Activated naive CD4-positive, alpha-beta T cell treated with anti-CD3 and anti-CD28 coated beads, Interleukin-2, amount 50 U/mL, for 24 hours (primary cell): ENCODE measurements around the gene THPO.
A peak's percentile ranks its signal among the peaks of the same experiment; 100 is the strongest.

ENCODE experiments used
- H3K27ac Mint-ChIP-seq: one replicate; pipeline ENCODE4 v1.8.0; 2021; ENCODE audit warnings: mild to moderate bottlenecking, mixed read lengths
- H3K27me3 Mint-ChIP-seq: one replicate; pipeline ENCODE4 v1.8.0; 2021; ENCODE audit warnings: mixed read lengths
- H3K36me3 Mint-ChIP-seq: one replicate; pipeline ENCODE4 v1.8.0; 2021; ENCODE audit warnings: mixed read lengths
- H3K4me1 Mint-ChIP-seq: one replicate; pipeline ENCODE4 v1.8.0; 2021; ENCODE audit warnings: mixed read lengths
- H3K4me3 Mint-ChIP-seq: one replicate; pipeline ENCODE4 v1.8.0; 2021; ENCODE audit warnings: mild to moderate bottlenecking, mixed read lengths
- H3K9me3 Mint-ChIP-seq: one replicate; pipeline ENCODE4 v1.8.0; 2021; ENCODE audit warnings: mixed read lengths

Gene THPO

DNA sequence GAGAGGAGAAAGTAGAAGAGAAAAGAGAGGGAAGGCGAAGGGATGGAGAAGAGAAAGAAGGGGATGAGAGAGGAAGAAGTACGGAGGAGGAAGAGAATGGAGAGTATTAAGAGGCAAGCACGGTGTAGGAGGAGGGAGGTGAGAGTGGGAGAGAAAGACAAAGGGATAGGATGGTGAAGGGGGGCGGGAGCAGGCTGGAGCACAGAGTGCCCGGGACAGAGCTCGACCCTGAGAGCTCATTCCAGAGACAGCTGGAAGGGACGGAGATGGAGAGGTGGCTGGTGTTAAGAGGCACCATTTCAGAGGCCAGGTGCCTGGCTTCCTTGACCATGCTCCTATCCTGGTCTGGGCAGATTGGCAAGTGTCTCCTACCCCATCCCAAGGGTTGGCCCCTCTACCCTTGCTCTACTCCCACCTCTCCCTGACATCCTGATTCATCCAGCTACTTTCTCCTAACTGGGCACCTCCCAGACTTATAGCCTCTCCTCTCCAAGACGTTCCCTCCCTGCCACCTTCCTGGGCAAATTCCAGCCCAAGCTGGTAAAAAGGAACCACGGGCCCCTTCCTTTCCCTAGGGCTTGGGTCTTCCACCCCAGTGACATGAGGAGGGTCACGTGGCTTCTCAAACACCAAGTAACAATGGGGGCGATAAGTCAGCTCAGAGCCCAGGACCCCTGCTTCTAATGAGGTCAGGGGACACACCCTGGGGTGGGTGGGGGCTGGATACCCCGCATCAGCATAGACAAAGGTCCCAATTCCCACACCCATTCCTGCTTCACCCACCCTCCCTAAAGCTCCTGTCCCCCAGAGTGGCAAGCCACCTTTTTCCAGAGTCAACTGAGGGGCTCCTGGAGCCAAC is 17.7 kb downstream of the THPO start:
- Mint-ChIP-seq H3K4me1 (peaks cover 21% of the 10 kb centered on the region), H3K36me3 (peaks cover 5% of the 10 kb centered on the region), H3K9me3 (no peaks in the 10 kb centered on the region), H3K4me3 (peak overlapping the region; percentile 89), H3K27ac (no peak overlapping the region), H3K27me3 (no peaks in the 10 kb centered on the region)

DNA sequence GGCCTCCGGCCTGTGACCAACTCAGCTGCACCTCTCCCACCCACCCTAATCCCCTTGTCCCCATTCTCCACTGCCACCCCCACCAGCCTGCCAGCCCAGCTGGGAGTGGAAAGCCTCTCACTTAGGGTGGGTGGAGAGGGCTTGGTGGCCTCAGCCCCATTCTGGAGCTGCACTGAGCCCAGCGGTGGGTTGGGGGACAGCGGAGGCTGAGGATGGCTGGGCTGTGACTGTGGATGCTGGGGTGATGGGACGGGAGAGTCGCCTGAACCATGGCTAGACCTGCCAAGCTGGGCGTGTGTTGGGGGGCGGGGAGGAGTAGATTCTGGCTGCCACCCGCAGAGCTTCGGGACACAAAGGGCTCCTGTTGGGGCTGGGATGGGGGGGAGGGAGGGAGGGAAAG is 18.4 kb downstream of the THPO start:
- Mint-ChIP-seq H3K4me3 (peak overlapping the region; percentile 69), H3K9me3 (no peaks in the 10 kb centered on the region), H3K27ac (no peak overlapping the region), H3K27me3 (no peaks in the 10 kb centered on the region), H3K36me3 (peaks cover 2% of the 10 kb centered on the region), H3K4me1 (peaks cover 14% of the 10 kb centered on the region)

DNA sequence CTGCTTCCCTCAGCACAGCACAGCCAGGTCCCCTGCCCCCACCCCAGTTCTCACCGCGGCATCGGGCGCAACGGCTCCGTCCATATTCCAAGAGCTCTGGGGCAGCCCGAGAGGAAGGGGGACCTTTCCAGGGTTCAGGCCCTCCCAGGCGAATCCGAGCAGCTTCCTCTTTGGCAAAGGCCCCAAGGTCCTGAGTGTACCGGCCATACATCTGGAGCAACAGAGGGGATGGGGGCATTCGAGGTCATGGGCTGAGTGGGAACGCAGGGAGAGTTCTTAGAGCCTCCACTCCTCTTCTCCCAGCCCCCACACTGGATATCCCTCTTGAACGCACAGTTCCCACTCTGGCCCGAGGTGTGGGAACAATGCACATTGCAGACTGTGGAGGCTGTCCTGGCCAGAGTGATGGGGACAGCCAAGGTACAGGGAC is 19.1 kb downstream of the THPO start:
- Mint-ChIP-seq H3K4me3 (no peak overlapping the region), H3K36me3 (peaks cover 2% of the 10 kb centered on the region), H3K27ac (no peak overlapping the region), H3K4me1 (peaks cover 9% of the 10 kb centered on the region), H3K9me3 (no peaks in the 10 kb centered on the region), H3K27me3 (no peaks in the 10 kb centered on the region)

DNA sequence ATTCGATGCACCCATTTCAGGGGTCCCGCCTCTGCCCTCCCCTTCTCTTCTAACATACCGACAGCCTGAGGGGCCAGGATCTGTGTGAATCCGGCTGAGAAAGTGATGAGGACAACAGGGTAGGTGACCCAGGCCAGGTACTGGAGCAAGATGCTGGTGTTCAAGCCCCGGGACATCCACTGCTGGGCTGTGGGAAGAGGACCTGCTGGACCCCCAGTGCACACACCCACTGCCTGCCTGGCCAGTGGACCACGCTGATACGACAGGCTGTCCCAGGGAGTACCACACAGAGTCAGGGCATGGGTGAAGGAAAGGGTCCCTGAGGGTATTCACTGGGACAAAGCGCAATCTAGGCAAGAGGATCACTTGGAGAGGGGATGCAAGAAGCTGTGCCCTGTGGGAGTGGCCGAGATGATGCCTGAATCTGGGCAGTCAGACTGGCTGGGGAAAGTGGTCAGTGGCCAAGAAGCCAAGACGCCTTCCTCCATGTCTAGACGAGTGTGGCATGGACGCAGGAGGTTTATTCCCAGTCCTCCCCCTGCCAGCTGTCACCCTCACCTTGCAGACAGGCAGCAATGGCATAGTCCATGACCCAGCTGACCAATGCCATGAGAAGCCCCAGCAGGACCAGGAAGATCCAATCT is 19.8 kb downstream of the THPO start:
- no peak overlapping the region for H3K4me3 Mint-ChIP-seq
- peaks cover 9% of the 10 kb centered on the region for H3K4me1 Mint-ChIP-seq

DNA sequence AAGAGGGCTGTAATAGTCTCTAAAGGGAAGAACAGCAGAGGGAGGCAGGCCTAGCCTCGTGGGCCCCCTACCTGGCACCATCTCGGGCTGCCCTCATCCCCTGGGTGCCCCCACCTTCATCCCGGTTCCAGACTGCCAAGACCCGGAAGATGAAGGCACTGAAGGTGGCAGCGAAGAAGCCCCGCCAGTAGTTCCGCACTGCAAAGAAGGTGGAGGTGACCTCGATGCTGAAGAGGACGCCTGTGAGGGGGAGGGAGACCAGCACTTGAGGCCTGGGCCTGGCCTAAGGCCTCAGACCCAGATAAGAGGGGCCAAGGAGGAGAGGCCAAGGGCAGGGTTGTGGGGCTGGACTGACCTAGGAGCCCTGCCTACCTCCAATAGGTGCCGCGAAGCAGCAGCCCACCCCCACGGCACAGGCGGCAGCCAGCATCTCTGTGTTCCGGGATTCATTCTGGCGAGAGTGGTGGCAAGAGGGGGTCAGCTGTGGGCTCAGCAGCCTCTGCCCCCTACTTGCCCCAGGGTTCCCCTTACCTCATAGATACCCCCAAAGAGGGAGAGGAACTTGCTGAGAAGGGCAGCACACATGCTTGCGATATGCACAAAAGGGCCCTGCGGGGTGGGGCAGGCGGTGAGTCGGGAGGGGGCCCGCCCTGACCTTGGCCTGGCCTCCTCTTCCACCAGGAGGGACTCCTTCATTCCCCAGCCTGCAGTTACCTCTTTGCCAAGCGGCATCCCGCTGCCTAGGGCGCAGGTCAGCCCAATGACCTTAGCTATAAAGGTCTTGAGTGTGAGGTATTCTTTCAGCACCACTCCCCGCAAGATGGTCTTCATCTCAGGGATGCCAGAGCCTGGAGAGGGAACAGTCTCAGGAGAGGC is 20.5 kb downstream of the THPO start:
- Mint-ChIP-seq H3K27me3 (no peaks in the 10 kb centered on the region), H3K9me3 (no peaks in the 10 kb centered on the region), H3K4me1 (peaks cover 9% of the 10 kb centered on the region), H3K4me3 (no peak overlapping the region), H3K36me3 (no peaks in the 10 kb centered on the region), H3K27ac (no peak overlapping the region)

More for the DNA sequence above, 19.8 kb downstream of the THPO start:
- no peaks in the 10 kb centered on the region for H3K9me3 Mint-ChIP-seq
- no peak overlapping the region for H3K27ac Mint-ChIP-seq
- peaks cover under 1% of the 10 kb centered on the region for H3K36me3 Mint-ChIP-seq
- H3K27me3 Mint-ChIP-seq = no peaks in the 10 kb centered on the region

DNA sequence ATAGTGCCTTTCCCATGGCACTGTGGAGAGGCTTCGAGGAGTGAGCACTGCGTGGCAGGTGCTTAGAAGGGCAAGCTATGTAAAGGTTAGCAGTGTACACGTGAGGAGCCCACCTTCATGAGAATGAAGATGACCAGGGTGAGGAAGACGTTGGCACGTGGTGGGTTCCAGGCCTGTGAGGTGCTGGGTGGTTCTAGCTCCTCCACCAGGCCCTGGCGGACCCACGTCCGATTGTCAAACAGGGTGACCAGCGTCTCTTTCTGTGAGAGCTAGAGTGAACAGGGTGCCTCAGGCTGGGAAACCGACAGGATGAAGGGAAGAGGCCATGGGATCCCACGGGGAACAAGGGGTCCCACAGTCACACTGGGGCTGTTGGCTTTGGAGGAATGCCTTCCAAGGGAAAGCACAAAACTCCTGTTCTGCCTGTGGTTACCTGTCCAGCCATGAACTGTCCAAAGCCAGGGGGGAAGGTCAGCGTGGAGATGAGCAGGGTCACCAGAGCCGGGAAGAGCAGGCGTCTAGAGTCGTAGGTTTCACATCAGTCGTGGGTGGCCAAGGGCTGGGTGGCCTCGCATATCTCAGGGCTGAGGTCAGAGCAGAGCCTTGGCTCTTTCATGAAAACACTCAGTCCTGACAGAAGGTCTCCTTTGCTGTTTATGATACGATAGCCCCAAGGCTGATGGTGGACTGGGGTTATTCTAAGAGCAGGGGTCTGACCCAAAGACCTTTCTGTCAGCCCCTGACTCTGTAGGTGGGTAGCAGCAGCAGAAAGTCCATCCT is 22.6 kb downstream of the THPO start:
- Mint-ChIP-seq H3K9me3 (no peaks in the 10 kb centered on the region), H3K27ac (no peak overlapping the region), H3K4me1 (peaks cover 5% of the 10 kb centered on the region), H3K4me3 (no peak overlapping the region), H3K36me3 (no peaks in the 10 kb centered on the region), H3K27me3 (no peaks in the 10 kb centered on the region)

DNA sequence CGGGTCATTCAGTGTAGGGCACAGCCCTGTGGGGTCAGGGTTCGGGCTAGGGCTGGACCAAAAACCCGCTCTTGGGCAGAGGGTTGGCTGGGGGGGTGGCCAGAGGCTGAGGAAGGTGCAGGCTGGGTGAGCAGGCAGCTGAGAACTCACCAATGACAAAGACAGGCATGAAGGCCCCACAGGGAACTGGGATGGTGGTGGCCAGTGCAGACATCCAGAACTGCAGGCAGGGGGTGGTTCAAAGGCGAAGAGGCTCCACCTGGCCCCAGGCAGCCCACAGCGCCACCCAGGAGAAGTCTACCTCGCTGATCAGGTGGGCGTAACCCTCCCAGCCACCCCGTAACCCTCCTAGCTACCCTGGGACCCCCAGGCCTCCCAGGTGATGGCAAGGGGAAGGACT is 23.3 kb downstream of the THPO start:
- no peaks in the 10 kb centered on the region for H3K9me3 Mint-ChIP-seq
- H3K27ac Mint-ChIP-seq = no peak overlapping the region
- no peaks in the 10 kb centered on the region for H3K27me3 Mint-ChIP-seq
- H3K4me1 Mint-ChIP-seq = no peaks in the 10 kb centered on the region
- H3K4me3 Mint-ChIP-seq = no peak overlapping the region
- no peaks in the 10 kb centered on the region for H3K36me3 Mint-ChIP-seq

DNA sequence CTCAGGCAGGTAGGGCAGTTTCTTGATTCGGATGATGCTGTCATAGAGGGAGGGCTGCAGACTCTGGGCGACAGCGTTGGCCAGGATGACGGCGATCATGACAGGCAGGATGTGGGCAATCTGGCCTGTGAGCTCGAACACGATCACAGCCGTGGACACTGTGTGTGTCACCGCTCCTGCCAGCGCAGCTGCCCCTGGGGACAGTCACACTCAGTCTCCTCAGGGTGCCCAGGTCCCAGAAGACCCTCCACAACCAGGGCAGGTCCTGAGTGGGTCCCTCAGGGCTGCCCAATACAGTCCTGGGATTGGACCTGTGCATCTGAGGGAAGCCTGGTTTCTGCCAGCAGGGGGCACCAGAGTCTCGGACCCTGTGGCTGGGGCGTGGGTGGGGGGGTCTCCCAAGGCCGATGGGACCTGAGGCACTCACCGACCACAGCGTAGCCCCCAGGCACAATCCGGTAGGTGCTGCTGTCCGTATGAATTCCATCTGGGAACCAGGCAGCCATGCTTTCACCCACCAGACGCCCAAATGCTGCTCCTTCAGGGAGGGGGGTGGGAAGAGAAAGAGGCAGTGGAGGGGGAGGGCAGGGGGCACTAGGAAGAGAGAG is 23.8 kb downstream of the THPO start:
- Mint-ChIP-seq H3K27ac (no peak overlapping the region), H3K27me3 (no peaks in the 10 kb centered on the region), H3K9me3 (no peaks in the 10 kb centered on the region), H3K4me1 (no peaks in the 10 kb centered on the region), H3K4me3 (no peak overlapping the region), H3K36me3 (no peaks in the 10 kb centered on the region)

DNA sequence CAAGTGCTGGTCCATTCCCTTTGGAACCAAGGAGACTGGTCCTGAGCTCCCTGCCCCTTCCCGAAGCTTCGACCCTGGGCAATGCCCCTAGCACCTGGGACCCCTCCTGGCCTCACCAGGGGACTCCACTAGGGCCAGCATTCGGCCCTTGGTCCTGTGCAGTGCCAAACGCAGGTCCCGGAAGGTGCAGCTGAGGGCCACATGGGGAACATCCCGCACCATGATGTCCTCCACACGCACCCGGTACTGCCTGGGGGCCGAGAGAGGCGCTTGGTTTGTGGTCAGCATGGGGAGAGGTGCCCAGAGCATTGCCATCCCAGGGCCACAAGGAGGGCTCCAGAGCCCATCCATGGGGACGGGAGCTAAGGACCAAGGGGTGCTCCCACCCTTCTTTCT is 24.5 kb downstream of the THPO start:
- no peak overlapping the region for H3K27ac Mint-ChIP-seq
- H3K27me3 Mint-ChIP-seq = no peaks in the 10 kb centered on the region
- H3K36me3 Mint-ChIP-seq = no peaks in the 10 kb centered on the region
- H3K4me1 Mint-ChIP-seq = no peaks in the 10 kb centered on the region
- no peak overlapping the region for H3K4me3 Mint-ChIP-seq
- H3K9me3 Mint-ChIP-seq = no peaks in the 10 kb centered on the region

DNA sequence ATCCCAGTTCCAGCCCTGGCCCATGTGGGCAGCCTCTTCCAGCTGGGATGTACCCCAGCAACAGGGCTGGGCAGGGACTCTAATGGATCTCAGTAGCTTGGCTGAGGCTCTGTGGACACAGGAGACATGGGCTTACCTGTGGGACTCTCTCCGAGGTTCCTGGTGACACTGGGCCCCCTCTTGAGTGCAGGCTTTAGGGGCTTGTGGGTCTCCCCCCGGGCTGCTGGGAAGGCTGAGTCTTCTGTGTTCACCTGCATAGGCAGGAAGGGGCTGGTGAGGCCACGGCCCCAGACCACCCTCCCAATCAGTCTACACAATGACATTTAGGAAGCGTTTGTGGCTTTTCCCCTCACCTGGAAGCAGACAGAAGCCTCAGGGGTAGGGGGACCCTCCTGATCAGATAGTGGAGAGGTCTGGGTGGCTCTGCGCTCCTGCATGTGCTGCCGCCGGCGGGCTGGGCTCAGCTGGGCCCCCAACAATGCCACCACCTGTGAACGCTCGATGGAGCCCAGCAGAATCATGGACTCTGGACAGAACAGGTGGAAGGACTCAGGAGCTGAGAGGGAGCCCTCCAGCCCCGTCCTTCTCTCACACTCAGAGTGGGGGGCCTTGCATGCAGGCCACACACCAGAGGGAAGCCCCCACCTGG is 25.0 kb downstream of the THPO start:
- Mint-ChIP-seq H3K4me1 (no peaks in the 10 kb centered on the region), H3K27me3 (no peaks in the 10 kb centered on the region), H3K9me3 (no peaks in the 10 kb centered on the region), H3K4me3 (no peak overlapping the region), H3K27ac (no peak overlapping the region), H3K36me3 (no peaks in the 10 kb centered on the region)

DNA sequence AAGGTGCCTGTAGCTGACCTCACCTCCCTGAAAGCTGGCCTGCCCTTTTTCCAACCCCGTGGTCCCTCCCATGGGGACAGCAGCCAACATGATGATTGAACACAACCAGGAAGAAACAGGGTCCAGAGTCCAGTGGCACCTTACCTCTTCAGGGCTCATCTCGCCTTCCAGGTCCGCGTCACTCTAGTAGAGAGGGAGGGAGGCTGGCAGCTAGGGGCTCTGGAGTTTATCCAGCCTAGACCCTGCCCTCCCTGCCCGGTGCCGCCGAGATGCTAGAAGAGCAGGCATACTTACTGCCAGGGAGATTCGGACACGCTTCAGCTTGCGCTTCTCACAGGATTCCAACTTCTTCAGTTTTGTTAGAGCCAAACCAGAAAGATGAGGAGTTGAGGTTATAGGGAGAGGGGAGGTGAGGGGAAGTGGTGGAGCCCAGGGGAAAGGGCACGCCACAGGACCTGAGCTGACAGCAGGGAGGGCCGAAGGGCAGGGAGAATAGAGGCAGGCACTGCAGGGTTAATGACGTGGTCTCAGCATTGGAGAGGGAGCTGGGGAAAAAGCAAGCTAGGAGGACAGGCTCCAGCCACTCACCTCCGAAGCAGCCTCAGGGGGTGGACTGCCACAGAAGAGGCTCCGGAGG is 25.7 kb downstream of the THPO start:
- Mint-ChIP-seq H3K27me3 (no peaks in the 10 kb centered on the region), H3K9me3 (no peaks in the 10 kb centered on the region), H3K36me3 (no peaks in the 10 kb centered on the region), H3K27ac (no peak overlapping the region), H3K4me1 (no peaks in the 10 kb centered on the region), H3K4me3 (no peak overlapping the region)

DNA sequence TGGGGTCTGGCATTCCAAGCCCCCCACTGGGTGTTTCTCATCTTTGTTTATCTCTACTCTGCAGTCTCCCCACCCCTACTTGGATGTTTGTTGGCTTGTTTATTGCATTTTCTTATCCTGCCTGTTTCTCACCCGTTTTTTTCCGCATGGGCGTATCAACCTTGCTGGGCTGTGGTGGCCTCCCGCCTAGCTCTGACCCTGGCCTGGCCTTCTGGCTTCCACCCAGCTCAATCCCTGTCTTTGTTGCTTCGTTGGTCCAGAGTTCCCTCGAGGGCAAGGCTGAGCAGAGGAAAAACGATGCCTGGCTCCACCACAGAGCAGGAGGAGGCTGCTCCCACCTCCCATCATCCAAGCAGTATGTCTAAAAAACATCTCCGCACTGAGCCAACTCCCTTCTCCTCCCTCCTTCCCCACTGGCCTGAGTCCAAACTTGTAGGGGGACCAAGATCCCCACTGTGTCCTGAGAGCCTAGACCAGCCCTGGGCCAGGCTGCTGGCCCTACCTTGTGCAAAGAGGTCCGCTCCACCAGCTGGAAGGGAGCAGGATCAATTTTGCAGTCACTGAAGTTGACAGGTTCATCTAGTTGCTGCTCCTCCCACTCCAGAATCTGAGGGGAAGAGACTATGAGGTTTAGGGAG is 26.4 kb downstream of the THPO start:
- Mint-ChIP-seq H3K4me3 (no peak overlapping the region), H3K27me3 (no peaks in the 10 kb centered on the region), H3K9me3 (no peaks in the 10 kb centered on the region), H3K27ac (no peak overlapping the region), H3K36me3 (no peaks in the 10 kb centered on the region), H3K4me1 (no peaks in the 10 kb centered on the region)

DNA sequence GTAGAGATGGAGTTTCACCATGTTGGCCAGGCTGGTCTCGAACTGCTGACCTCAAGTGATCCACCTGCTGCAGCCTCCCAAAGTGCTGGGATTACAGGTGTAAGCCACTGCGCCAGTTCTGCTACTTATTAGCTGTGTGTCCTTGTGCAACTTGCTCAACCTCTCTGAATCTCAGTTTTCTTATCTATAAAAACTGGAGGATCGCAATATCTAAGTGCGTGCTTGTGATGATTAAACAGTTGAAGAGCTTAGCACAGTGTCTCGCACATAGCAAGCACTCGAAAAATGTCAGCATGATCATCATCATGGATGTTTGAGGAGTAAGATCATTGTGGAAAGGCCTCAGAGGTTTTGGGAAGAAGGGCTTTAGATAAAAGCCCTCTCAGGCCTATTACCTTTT is 27.4 kb downstream of the THPO start:
- no peaks in the 10 kb centered on the region for H3K9me3 Mint-ChIP-seq
- no peak overlapping the region for H3K27ac Mint-ChIP-seq
- no peaks in the 10 kb centered on the region for H3K4me1 Mint-ChIP-seq
- H3K36me3 Mint-ChIP-seq = peaks cover under 1% of the 10 kb centered on the region
- no peaks in the 10 kb centered on the region for H3K27me3 Mint-ChIP-seq
- H3K4me3 Mint-ChIP-seq = no peak overlapping the region
